SU-DHL-6 (cell line): ENCODE data around the gene LENEP.

Experiments used
- H2AFZ ChIP-seq: fragments of 200-600 bp; sonication (generic); 2 replicates; pipeline ENCODE4 v1.6.1; 2014; ENCODE audit warnings: low read depth, mild to moderate bottlenecking, moderate library complexity, mixed read lengths, antibody characterized with exemption, low read length; ENCODE audit not compliant: severe bottlenecking
- H3F3A ChIP-seq: fragments of 200-600 bp; shearing (Covaris generic); 2 replicates; pipeline ENCODE4 v1.6.0; 2016; ENCODE audit warnings: antibody characterized with exemption, mild to moderate bottlenecking; ENCODE audit not compliant: insufficient read depth
- H3K27ac ChIP-seq: fragments of 200-600 bp; sonication (generic); 2 replicates; pipeline ENCODE4 v1.5.1; 2016; ENCODE audit warnings: low read depth, mild to moderate bottlenecking, low read length, moderate library complexity, mixed read lengths
- H3K27me3 ChIP-seq: fragments of 200-600 bp; sonication (generic), shearing (Covaris generic); 2 replicates; pipeline ENCODE4 v1.6.0; 2014; ENCODE audit warnings: mild to moderate bottlenecking, low read length
- H3K36me3 ChIP-seq: fragments of 200-600 bp; sonication (generic); 2 replicates; pipeline ENCODE4 v1.6.1; 2014; ENCODE audit warnings: mild to moderate bottlenecking, low read length, mixed read lengths
- H3K4me2 ChIP-seq: fragments of 300-600, 200-600 bp; shearing (Covaris generic), sonication (generic); 2 replicates; pipeline ENCODE4 v1.6.0; 2014; ENCODE audit warnings: low read length, low read depth, mild to moderate bottlenecking; ENCODE audit not compliant: poor library complexity, severe bottlenecking
- H3K4me3 ChIP-seq: fragments of 200-600 bp; sonication (generic); 2 replicates; pipeline ENCODE4 v1.5.1; 2014; ENCODE audit warnings: antibody characterized with exemption, low read length, mild to moderate bottlenecking, mixed read lengths; ENCODE audit not compliant: insufficient read depth, poor library complexity, severe bottlenecking
- H3K79me2 ChIP-seq: fragments of 200-600 bp; sonication (generic); 2 replicates; pipeline ENCODE4 v1.6.1; 2014; ENCODE audit warnings: mild to moderate bottlenecking, low read length, moderate library complexity; ENCODE audit not compliant: insufficient read depth
- H3K9ac ChIP-seq: fragments of 200-600 bp; sonication (generic); 2 replicates; pipeline ENCODE4 v1.7.0; 2014; ENCODE audit warnings: mild to moderate bottlenecking, low read length
- H3K9me2 ChIP-seq: fragments of 200-600 bp; sonication (generic); replicated peaks from 2 replicates; pipeline ENCODE4 v1.6.1; 2014; ENCODE audit warnings: low read length; ENCODE audit not compliant: insufficient read depth
- H3K9me3 ChIP-seq: fragments of 200-600 bp; sonication (generic); 2 replicates; pipeline ENCODE4 v1.6.1; 2014; ENCODE audit warnings: low read length, mixed read lengths; ENCODE audit not compliant: insufficient read depth
- H4K20me1 ChIP-seq: fragments of 200-600 bp; sonication (generic); 2 replicates; pipeline ENCODE4 v1.6.1; 2014; ENCODE audit warnings: low read depth, mild to moderate bottlenecking, antibody characterized with exemption, low read length, moderate library complexity, mixed read lengths
- EZH2phosphoT487 ChIP-seq: fragments of 200-600 bp; sonication (generic), shearing (Covaris generic); conservative IDR thresholded peaks from 2 replicates; pipeline ENCODE4 v1.6.1; 2018; ENCODE audit warnings: mild to moderate bottlenecking, antibody characterized with exemption, low read length, moderate library complexity, mixed read lengths
- TF ChIP-seq, protein P1 (sequence below): fragments of 200-600 bp; sonication (generic); IDR thresholded peaks from one replicate; pipeline ENCODE4 v1.5.1; 2017; ENCODE audit warnings: antibody characterized with exemption, mild to moderate bottlenecking, low read length, moderate library complexity; ENCODE audit not compliant: insufficient read depth, poor library complexity, severe bottlenecking

The LENEP gene

DNA sequence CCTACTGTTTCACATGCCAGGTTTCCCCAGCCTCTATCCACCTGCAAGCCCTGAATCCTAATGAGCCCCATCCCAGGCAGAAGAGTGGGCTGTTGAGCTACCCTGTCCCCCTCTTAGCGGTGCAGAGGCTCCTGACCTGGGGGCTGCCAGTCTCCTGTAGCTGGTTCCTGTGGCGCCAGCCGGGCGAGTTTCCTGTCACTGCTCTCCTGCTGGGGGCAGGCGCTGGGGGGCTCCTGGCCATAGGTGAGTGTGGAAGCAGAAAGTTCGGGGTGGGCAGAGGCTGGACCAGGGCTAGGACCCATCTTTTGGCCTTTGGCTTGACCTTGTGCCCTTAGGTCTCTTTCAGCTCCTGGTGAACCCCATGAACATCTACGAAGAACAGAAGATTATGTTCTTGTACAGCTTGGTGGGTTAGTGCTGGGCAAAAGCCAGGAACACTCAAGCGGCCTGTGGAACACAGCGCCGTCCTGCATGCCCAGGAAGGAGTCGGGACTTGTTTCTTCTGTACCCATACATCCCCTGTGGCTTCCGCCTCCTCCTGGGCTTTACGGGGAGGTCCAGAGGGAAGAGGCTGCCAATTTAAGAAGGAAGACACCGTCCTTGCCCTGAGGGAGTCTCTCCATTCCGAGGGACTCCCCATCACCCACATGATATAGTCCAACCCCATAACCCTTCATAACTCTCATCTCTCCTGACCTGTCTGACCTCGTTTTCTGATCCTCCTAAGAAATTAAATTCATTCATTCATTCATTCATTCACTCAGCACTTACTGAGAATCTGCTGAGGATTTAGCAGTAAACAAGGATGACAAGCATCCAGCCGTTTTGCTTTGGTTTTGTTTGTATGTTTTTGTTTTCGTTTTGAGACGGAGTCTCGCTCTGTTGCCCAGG is 41.2 kb downstream of the LENEP start:
- Histone ChIP-seq H3K36me3 (no peaks in the 10 kb centered on the region), H3K27me3 (no peaks in the 10 kb centered on the region), H3K9me3 (no peaks in the 10 kb centered on the region), H3K9me2 (no peaks in the 10 kb centered on the region), H3K9ac (no peak overlapping the region), H4K20me1 (no peaks in the 10 kb centered on the region), H3F3A (no peaks in the 10 kb centered on the region), H3K27ac (no peak overlapping the region), H3K4me3 (no peak overlapping the region), H3K4me2 (no peak overlapping the region), H2AFZ (no peak overlapping the region), H3K79me2 (no peaks in the 10 kb centered on the region)
- TF ChIP-seq, protein P1, sequence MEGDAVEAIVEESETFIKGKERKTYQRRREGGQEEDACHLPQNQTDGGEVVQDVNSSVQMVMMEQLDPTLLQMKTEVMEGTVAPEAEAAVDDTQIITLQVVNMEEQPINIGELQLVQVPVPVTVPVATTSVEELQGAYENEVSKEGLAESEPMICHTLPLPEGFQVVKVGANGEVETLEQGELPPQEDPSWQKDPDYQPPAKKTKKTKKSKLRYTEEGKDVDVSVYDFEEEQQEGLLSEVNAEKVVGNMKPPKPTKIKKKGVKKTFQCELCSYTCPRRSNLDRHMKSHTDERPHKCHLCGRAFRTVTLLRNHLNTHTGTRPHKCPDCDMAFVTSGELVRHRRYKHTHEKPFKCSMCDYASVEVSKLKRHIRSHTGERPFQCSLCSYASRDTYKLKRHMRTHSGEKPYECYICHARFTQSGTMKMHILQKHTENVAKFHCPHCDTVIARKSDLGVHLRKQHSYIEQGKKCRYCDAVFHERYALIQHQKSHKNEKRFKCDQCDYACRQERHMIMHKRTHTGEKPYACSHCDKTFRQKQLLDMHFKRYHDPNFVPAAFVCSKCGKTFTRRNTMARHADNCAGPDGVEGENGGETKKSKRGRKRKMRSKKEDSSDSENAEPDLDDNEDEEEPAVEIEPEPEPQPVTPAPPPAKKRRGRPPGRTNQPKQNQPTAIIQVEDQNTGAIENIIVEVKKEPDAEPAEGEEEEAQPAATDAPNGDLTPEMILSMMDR: no peak
- no peak for TF ChIP-seq EZH2phosphoT487

DNA sequence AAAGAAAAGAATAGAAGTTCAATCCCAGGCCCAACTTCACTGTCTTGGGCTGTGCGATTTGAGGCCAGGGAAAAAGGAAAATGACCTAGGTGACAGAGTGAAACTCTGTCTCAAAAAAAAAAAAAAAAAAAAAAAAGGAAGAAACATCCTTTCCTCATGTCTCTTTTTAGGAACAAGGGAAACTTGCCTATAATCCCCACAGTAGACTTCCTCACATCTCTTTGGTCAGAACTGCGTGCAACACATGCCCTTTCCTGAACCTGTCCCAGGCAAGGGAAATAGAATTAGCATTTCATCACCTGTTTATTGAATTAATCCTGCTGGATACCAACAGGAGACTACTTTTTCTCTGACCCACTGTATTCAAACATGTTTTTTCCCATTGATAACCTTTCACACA is 42.5 kb downstream of the LENEP start:
- H3K36me3 ChIP-seq: no peaks in the 10 kb centered on the region
- H3K9me3 ChIP-seq: no peaks in the 10 kb centered on the region
- H3K4me2 ChIP-seq: no peak overlapping the region
- H3K9ac ChIP-seq: no peak overlapping the region
- no peak for TF ChIP-seq EZH2phosphoT487
- TF ChIP-seq, protein P1: no peak
- H3K9me2 ChIP-seq: no peaks in the 10 kb centered on the region
- H3K4me3 ChIP-seq: no peak overlapping the region
- no peak overlapping the region for H2AFZ ChIP-seq
- no peaks in the 10 kb centered on the region for H3K27me3 ChIP-seq
- no peaks in the 10 kb centered on the region for H3K79me2 ChIP-seq
- H3F3A ChIP-seq: no peaks in the 10 kb centered on the region
- H4K20me1 ChIP-seq: no peaks in the 10 kb centered on the region
- no peak overlapping the region for H3K27ac ChIP-seq

DNA sequence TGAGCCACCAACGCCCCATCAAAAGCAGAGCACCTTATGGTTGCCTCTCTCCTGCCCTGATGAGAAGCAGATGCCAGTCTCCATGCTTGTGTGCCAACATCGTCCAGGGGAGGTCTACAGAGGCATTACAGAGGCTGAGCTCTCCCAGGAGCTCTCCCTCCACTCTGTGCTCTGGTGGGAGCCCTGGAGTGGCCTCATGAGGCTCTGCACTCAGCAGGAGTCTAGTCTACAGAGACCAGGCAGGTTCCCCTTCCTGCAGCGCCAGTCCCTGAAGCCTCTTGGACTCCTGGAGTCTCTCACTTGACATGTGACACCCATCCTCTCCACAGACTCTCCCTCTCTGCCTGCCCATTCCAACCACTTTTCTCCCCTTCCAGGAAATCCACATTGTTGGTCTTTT is 43.7 kb downstream of the LENEP start:
- no peak overlapping the region for H3K4me3 ChIP-seq
- no peaks in the 10 kb centered on the region for H3K9me2 ChIP-seq
- no peaks in the 10 kb centered on the region for H4K20me1 ChIP-seq
- H3K79me2 ChIP-seq: no peaks in the 10 kb centered on the region
- H3K27ac ChIP-seq: no peak overlapping the region
- H3K9me3 ChIP-seq: no peaks in the 10 kb centered on the region
- no peaks in the 10 kb centered on the region for H3K27me3 ChIP-seq
- TF ChIP-seq, protein P1: no peak
- TF ChIP-seq EZH2phosphoT487: no peak
- H2AFZ ChIP-seq: no peak overlapping the region
- no peaks in the 10 kb centered on the region for H3F3A ChIP-seq
- no peaks in the 10 kb centered on the region for H3K36me3 ChIP-seq
- H3K9ac ChIP-seq: no peak overlapping the region
- H3K4me2 ChIP-seq: no peak overlapping the region
